GM20000 (cell line): ENCODE measurements around the gene HTR2B.
"Not testable (repeated sequence)": the region's sequence is repeated elsewhere in the genome, so short reads cannot be mapped to it uniquely, and the experiment has no call there.

ENCODE experiments used
- DNase-seq: peaks from one replicate; pipeline ENCODE4 v3.0.0; 2012; ENCODE audit warnings: low spot score
- TF ChIP-seq, protein P1 (sequence below): IDR thresholded peaks from 2 replicates; pipeline ENCODE4 v1.5.1; 2012; ENCODE audit warnings: mild to moderate bottlenecking, control low read depth; ENCODE audit errors: extremely low read depth, missing control alignments

Gene HTR2B

DNA sequence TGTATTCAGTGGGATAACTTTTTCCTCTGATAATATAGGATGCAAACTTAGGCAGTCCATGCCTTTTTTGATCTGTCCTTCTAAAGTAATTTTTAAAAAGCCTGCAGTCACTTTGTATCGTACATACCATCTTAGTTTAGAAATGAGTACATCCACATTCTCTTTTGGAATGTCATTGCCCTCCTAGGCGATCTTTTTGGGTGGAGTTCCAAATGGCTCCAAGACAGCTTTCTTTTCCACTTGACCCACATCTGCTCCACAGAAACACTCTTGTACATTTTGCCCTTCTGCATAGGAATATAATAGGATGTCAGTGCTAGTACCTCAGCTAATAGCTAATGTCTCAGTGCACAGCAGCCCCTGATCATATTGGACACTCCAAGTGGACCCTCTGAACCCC, 21.8 kb upstream of the HTR2B start:
- DNase-seq: no peak

DNA sequence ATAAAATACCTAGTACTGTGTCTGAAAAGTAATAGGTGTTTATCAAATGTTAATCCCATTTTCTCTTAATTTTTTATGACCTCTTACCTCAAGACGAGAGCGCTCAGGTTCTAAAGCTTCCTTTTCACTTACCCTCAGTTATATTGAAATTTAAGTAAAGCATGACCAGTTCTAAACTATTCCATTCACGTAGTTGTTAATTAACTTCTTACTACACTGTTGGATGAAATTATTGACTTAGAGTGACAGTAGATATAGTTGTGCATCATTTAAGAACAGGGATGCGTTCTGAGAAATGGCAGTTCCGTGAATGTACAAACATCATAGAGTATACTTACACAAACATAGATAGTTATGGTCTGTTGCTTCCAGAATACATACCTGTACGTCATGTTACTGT, 20.1 kb upstream of the HTR2B start:
- TF ChIP-seq, protein P1, sequence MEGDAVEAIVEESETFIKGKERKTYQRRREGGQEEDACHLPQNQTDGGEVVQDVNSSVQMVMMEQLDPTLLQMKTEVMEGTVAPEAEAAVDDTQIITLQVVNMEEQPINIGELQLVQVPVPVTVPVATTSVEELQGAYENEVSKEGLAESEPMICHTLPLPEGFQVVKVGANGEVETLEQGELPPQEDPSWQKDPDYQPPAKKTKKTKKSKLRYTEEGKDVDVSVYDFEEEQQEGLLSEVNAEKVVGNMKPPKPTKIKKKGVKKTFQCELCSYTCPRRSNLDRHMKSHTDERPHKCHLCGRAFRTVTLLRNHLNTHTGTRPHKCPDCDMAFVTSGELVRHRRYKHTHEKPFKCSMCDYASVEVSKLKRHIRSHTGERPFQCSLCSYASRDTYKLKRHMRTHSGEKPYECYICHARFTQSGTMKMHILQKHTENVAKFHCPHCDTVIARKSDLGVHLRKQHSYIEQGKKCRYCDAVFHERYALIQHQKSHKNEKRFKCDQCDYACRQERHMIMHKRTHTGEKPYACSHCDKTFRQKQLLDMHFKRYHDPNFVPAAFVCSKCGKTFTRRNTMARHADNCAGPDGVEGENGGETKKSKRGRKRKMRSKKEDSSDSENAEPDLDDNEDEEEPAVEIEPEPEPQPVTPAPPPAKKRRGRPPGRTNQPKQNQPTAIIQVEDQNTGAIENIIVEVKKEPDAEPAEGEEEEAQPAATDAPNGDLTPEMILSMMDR: no peak
- no peak for DNase-seq

More for the DNA sequence above, 21.8 kb upstream of the HTR2B start:
- TF ChIP-seq, protein P1: no peak

DNA sequence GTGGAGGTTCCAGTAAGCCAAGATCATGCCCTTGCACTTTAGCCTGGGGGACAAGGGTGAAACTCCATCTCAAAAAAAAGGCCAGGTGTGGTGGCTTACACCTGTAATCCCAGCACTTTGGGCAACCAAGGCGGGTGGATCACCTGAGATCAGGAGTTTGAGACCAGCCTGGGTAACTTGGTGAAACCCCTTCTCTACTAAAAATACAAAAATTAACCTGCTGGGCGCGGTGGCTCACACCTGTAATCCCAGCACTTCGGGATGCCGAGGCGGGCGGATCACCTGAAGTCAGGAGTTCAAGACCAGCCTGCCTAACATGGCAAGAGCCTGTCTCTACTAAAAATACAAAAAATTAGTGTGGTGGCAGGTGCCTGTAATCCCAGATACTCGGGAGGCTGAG, 16.0 kb upstream of the HTR2B start:
- DNase-seq: not testable (repeated sequence)

DNA sequence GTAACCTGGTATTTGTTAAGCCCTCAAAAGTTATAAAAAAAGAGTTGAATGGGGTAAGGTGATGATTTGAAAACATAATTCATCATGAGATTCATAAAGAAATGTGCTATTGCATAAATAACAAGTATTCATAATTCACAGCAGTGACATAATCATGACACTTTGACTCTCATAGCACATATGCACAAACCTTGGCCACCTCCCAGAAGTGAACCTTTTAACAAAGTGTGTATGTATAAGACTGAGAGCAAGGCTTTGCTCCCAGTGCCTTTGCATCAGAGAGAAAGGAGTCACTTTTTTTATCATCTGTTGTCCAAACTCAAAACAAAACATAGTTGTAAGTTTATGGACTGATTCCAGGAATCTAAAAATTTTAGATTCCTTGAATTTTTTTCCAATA, 15.0 kb upstream of the HTR2B start:
- TF ChIP-seq, protein P1: no peak
- no peak for DNase-seq

DNA sequence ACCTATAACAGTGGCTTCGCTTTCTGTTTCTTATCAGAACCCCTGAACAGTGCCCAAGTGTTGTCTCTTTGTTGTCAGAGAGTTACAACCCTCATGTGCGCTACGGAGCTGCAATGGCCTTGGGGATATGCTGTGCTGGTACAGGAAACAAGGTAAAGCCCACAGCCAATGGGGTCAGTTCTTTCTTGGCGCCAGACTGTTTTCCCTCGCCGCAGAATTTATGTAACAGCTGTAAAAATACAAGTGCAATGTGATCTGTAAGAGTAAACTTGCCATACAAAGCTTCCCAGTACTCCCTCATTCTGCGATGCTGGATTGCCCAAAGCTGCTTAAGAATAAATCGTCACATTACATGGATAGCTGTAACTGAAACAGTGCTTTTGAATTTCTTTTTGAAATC, 13.9 kb upstream of the HTR2B start:
- DNase-seq: no peak

DNA sequence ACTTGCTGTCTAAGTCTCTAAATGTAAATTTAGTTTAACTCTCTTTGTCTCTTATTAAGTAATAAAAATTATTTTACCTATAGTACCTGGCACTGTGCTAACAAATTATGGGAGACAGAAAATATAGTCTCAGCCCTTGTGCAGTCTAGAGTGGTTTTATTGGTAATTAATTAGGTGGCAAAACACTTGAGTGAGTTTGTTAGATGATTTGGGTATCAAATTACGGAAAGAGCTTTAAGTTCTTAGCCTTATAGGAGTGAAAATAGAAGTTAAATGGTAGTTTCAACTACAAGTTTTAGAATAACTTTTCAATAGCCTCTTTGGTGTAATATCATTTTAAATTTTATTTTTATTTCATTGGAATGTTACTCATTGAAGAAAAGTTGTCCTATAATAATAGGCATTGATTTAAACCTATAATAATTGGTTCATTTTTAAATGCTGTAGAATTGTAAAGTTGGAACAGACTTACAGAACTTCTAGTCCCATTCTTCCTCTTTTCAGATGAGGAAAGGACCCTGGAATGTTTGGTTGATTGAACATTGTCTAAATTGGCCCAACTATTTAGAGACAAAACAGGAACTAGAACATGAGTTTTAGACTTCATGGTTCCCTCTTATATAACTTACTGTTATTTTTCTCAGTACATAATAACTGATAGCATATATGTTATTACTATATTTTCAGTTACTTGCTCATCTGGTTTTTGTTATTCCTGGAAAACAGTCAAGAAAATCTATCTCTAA, 10.2 kb upstream of the HTR2B start:
- TF ChIP-seq, protein P1: no peak
- no peak for DNase-seq

More for the DNA sequence above, 13.9 kb upstream of the HTR2B start:
- TF ChIP-seq, protein P1: no peak

DNA sequence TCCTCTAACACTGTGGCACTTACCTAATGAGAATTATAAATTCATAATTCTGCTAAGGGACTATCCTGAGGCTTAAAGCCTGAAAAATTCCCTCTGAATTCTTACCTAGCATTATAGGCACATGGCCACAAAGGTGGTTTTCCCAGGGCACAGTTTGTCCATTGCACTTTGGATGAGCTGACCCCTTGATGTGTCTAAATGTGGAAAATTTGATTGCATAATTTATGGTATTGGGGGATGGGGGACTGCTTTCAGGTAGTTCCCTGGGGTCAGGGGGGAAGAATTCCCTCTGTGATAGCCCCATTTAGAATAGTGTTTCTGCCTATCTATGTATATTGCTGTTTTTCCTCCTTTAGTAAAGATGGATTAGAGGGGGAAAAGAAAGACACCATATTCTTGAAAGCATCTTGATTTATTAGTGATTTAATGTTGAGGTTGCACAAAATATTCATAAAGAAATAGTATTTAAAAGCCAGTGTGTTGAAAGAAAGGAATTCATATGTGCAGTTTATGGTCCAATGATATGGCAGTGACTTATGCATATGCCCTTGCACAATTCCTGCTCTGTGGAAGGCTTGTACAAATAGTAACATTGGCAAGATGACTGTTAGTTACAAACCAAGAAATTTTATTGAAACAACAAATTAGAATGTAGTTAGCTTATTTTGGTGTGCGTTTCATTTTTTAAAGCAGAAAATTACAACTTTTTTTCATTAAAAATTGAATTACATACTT, 8.7 kb upstream of the HTR2B start:
- DNase-seq: no peak
- TF ChIP-seq, protein P1: no peak
